ENCODE data around the gene SVIL. TPM values are rescaled to one million over a fixed set of nuclear protein-coding genes. Genes with fewer than 3 reads are reported as not detected.
"Not testable (repeated sequence)": the region's sequence is repeated elsewhere in the genome, so short reads cannot be mapped to it uniquely, and the experiment has no call there.

Gene SVIL
- total RNA-seq, 1 experiment from 2014 or later = 15.3 TPM

DNA sequence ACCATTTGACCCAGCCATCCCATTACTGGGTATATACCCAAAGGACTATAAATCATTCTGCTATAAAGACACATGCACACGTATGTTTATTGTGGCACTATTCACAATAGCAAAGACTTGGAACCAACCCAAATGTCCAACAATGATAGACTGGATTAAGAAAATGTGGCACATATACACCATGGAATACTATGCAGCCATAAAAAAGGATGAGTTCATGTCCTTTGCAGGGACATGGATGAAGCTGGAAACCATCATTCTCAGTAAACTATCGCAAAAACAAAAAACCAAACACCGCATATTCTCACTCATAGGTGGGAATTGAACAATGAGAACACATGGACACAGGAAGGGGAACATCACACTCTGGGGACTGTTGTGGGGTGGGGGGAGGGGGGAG is 85.3 kb downstream of the SVIL start:
- not testable (repeated sequence) for H3K9ac ChIP-seq (ENCODE audit: extremely low read depth, insufficient read length, low read length); H2BK15ac ChIP-seq (ENCODE audit: low read depth, low read length)

More for the DNA sequence above, 85.3 kb downstream of the SVIL start:
- H4K5ac ChIP-seq (ENCODE audit: insufficient read length, low read depth, low read length); H3K27me3 ChIP-seq (ENCODE audit: insufficient read depth, low read length); H3K18ac ChIP-seq (ENCODE audit: insufficient read length, low read depth, low read length); H3K27ac Mint-ChIP-seq; H4K20me1 ChIP-seq (ENCODE audit: control insufficient read depth, insufficient read depth, insufficient read length); H3K27ac ChIP-seq (ENCODE audit: insufficient read length, low read depth, low read length); H2AK5ac ChIP-seq (ENCODE audit: insufficient read length, low read length); H4K91ac ChIP-seq (ENCODE audit: insufficient read length, low read depth, low read length); H3K23me2 ChIP-seq (ENCODE audit: insufficient read length, low read depth, low read length, poor library complexity, severe bottlenecking); H3K27me3 Mint-ChIP-seq (ENCODE audit: low read depth); H2BK5ac ChIP-seq (ENCODE audit: insufficient read length, low read length); H3K79me1 ChIP-seq (ENCODE audit: insufficient read depth, low read depth, low read length, poor library complexity, severe bottlenecking); H2AFZ ChIP-seq (ENCODE audit: low read length); H3K4me3 Mint-ChIP-seq; H3K4ac ChIP-seq (ENCODE audit: low read depth, low read length); H3K56ac ChIP-seq (ENCODE audit: insufficient read length, low read depth, low read length); H3K4me2 ChIP-seq (ENCODE audit: insufficient read depth, insufficient read length, low read length); H2BK20ac ChIP-seq (ENCODE audit: low read depth, low read length, poor library complexity, severe bottlenecking); DNase-seq; H3T11ph ChIP-seq (ENCODE audit: low read length); H4K8ac ChIP-seq (replicated peaks; ENCODE audit: insufficient read length, low read depth, low read length); H3K9me3 ChIP-seq (ENCODE audit: control insufficient read depth, low read depth, low read length); H3K23ac ChIP-seq (ENCODE audit: insufficient read length, low read depth, low read length); H3K14ac ChIP-seq (ENCODE audit: insufficient read depth, low read length); H2BK120ac ChIP-seq (ENCODE audit: low read depth, low read length, poor library complexity, severe bottlenecking); H2BK12ac ChIP-seq (ENCODE audit: insufficient read length, low read depth, low read length); H3K4me1 ChIP-seq (ENCODE audit: insufficient read depth, low read length); H3K4me1 Mint-ChIP-seq; H3K9me3 Mint-ChIP-seq; H3K79me2 ChIP-seq (ENCODE audit: insufficient read depth, low read length): not testable (repeated sequence)
- H3K36me3 Mint-ChIP-seq (ENCODE audit: insufficient read depth in 1 of 3, low read depth in 3 of 3) = peaks cover 0 to 22% (median 3%) of the 10 kb centered on the region in 3 experiments; a peak in 4 of 7 replicates
- WGBS (ENCODE audit: extremely low coverage, insufficient read length, low lambda C conversion rate) = no CpG with 5 or more reads among the region's 3 CpGs
